Ishikawa (cell line): ENCODE measurements around the gene USO1.

Experiments used
- CEBPB ChIP-seq: IDR thresholded peaks from 2 replicates; pipeline ENCODE4 v1.6.1; 2012
- CREB1 ChIP-seq: IDR thresholded peaks from 2 replicates; pipeline ENCODE4 v1.6.1; 2012; ENCODE audit warnings: low read depth
- EGR1 ChIP-seq: IDR thresholded peaks from 2 replicates; pipeline ENCODE4 v1.6.1; 2012
- EP300 ChIP-seq: IDR thresholded peaks from 2 replicates; pipeline ENCODE4 v1.6.1; 2012; ENCODE audit warnings: borderline replicate concordance
- FOXM1 ChIP-seq: IDR thresholded peaks from 2 replicates; pipeline ENCODE4 v1.6.1; 2012; ENCODE audit warnings: low read depth, borderline replicate concordance
- MAX ChIP-seq: IDR thresholded peaks from 2 replicates; pipeline ENCODE4 v1.6.1; 2012
- NFIC ChIP-seq: IDR thresholded peaks from 2 replicates; pipeline ENCODE4 v1.6.1; 2012
- RAD21 ChIP-seq: IDR thresholded peaks from 2 replicates; pipeline ENCODE4 v1.6.1; 2012; ENCODE audit warnings: low read depth
- REST ChIP-seq: IDR thresholded peaks from 2 replicates; pipeline ENCODE4 v1.6.1; 2012; ENCODE audit warnings: low read depth, mild to moderate bottlenecking
- TAF1 ChIP-seq: IDR thresholded peaks from 2 replicates; pipeline ENCODE4 v1.6.1; 2012; ENCODE audit warnings: low read depth, mild to moderate bottlenecking
- TCF12 ChIP-seq: IDR thresholded peaks from 2 replicates; pipeline ENCODE4 v1.6.1; 2012; ENCODE audit warnings: low read depth
- TEAD4 ChIP-seq: IDR thresholded peaks from 2 replicates; pipeline ENCODE4 v1.6.1; 2012
- USF1 ChIP-seq: IDR thresholded peaks from 2 replicates; pipeline ENCODE4 v1.6.1; 2012
- YY1 ChIP-seq: IDR thresholded peaks from 2 replicates; pipeline ENCODE4 v1.6.1; 2012; ENCODE audit warnings: low read depth
- ZBTB7A ChIP-seq: IDR thresholded peaks from 2 replicates; pipeline ENCODE4 v1.6.1; 2012; ENCODE audit warnings: low read depth

USO1 gene

GRCh38 chr4:75752637-75753036 lies 28.3 kb downstream of the USO1 start:
- no peak for TF ChIP-seq MAX
- no peak for TF ChIP-seq NFIC
- TF ChIP-seq TCF12: no peak
- TF ChIP-seq CEBPB: no peak
- no peak for TF ChIP-seq EP300
- TF ChIP-seq CREB1: no peak
- TF ChIP-seq REST: no peak

GRCh38 chr4:75769036-75769435 lies 44.7 kb downstream of the USO1 start:
- TF ChIP-seq TCF12: no peak

DNA sequence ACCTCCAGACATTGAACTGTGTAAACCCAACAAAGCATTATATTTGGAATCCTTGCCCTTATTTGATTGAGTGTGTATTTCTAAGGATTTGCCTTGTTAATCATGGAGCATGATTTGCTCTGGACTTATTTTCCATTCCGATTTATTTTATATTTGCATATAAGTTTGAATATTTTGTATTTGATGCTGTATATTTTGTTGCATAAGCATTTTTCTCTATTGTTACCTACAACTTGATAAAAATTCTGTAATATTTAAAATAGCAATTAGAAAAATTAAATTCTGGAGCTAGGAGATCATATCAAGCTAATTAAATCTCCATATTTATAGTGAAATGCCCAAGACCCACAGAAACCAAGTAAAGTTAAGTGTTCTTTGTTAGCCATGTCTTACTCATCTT lies 47.2 kb downstream of the USO1 start:
- no peak for TF ChIP-seq NFIC
- no peak for TF ChIP-seq MAX
- TF ChIP-seq TAF1: no peak
- TF ChIP-seq CREB1: no peak
- TF ChIP-seq TEAD4: no peak
- no peak for TF ChIP-seq REST
- no peak for TF ChIP-seq CEBPB
- TF ChIP-seq USF1: no peak
- TF ChIP-seq TCF12: no peak
- no peak for TF ChIP-seq FOXM1
- no peak for TF ChIP-seq YY1

- TF ChIP-seq USF1 (no peak), EGR1 (no peak), RAD21 (no peak), CEBPB (no peak), YY1 (no peak), NFIC (no peak), TCF12 (no peak), REST (no peak), TAF1 (no peak), CREB1 (no peak), EP300 (no peak), MAX (no peak), FOXM1 (no peak), ZBTB7A (no peak), TEAD4 (no peak)
These were observed 53.2 kb downstream of the USO1 start for GRCh38 chr4:75777589-75777988.

- TF ChIP-seq EP300 (no peak), CEBPB (no peak), TEAD4 (no peak), REST (no peak), CREB1 (no peak), MAX (no peak), RAD21 (no peak), USF1 (no peak), YY1 (no peak), EGR1 (no peak), FOXM1 (no peak), ZBTB7A (no peak), NFIC (no peak), TCF12 (no peak), TAF1 (no peak)
These were observed 54.9 kb downstream of the USO1 start for GRCh38 chr4:75779105-75779757.
